PC-3 (cell line): ENCODE measurements around the gene MS4A14. TPM values are rescaled to one million over a fixed set of nuclear protein-coding genes. Genes with fewer than 3 reads are reported as not detected.

ENCODE experiments used
- ATAC-seq: fragments of 200-7000 bp; cut with Tn5 transposase; 2 replicates; pipeline ENCODE4 v1.9.1; 2020; ENCODE audit warnings: mild to moderate bottlenecking, moderate library complexity
- BruUV-seq: library from RNA; stranded (reverse); fragments of 400-500 nt; replicated peaks from 2 replicates; lab custom pipeline; 2021; lab: Mats Ljungman, UMichigan
- CTCF ChIA-PET: fragments of 300-600 bp; sonication (Branson Sonifier 250); formaldehyde crosslinking; loops from one replicate; lab custom pipeline; 2022; ENCODE audit warnings: antibody characterized with exemption; lab: Charles Lee
- POLR2A ChIA-PET: fragments of 300-600 bp; sonication (Branson Sonifier 250); formaldehyde crosslinking; loops from one replicate; lab custom pipeline; 2022; ENCODE audit warnings: antibody characterized with exemption; ENCODE audit not compliant: unreplicated experiment; lab: Charles Lee
- DNase-seq: peaks from one replicate; pipeline ENCODE4 v3.0.0-alpha.2; 2015
- H2AFZ ChIP-seq: fragments of 300-600 bp; sonication (generic); 2 replicates; pipeline ENCODE4 v1.6.0; 2016; ENCODE audit warnings: antibody characterized with exemption, low read length
- H3F3A ChIP-seq: fragments of 300-600 bp; sonication (generic); one replicate; pipeline ENCODE4 v1.6.0; 2017; ENCODE audit warnings: antibody characterized with exemption, low read length, control low read depth, mild to moderate bottlenecking; ENCODE audit not compliant: unreplicated experiment
- H3K27ac ChIP-seq: fragments of 300-600 bp; sonication (generic); 2 replicates; pipeline ENCODE4 v1.5.1; 2016; ENCODE audit warnings: mild to moderate bottlenecking, low read length
- H3K27me3 ChIP-seq: fragments of 300-600 bp; sonication (generic); 2 replicates; pipeline ENCODE4 v1.6.1; 2016; ENCODE audit warnings: low read length, mixed read lengths
- H3K36me3 ChIP-seq: fragments of 300-600 bp; sonication (generic); 2 replicates; pipeline ENCODE4 v1.6.1; 2016; ENCODE audit warnings: low read depth, mixed run types, low read length, mixed read lengths
- H3K4me1 ChIP-seq: fragments of 300-600 bp; sonication (generic); 2 replicates; pipeline ENCODE4 v1.5.1; 2016; ENCODE audit warnings: low read length; ENCODE audit not compliant: insufficient read depth
- H3K4me2 ChIP-seq: fragments of 300-600 bp; sonication (generic); 2 replicates; pipeline ENCODE4 v1.6.0; 2016; ENCODE audit warnings: low read length
- H3K4me3 ChIP-seq: fragments of 300-600 bp; sonication (generic); 2 replicates; pipeline ENCODE4 v1.5.1; 2016; ENCODE audit warnings: mild to moderate bottlenecking, low read length, mixed read lengths
- H3K79me2 ChIP-seq: fragments of 300-600 bp; sonication (generic); 2 replicates; pipeline ENCODE4 v1.6.1; 2017; ENCODE audit warnings: low read length, mixed read lengths
- H3K9ac ChIP-seq: fragments of 300-600 bp; sonication (generic); 2 replicates; pipeline ENCODE4 v1.6.0; 2016; ENCODE audit warnings: mild to moderate bottlenecking, low read length
- H3K9me2 ChIP-seq: fragments of 300-600 bp; sonication (generic); replicated peaks from 2 replicates; pipeline ENCODE4 v1.6.1; 2016; ENCODE audit warnings: mixed run types, low read length, mixed read lengths
- H3K9me3 ChIP-seq: fragments of 300-600 bp; sonication (generic); 2 replicates; pipeline ENCODE4 v1.6.1; 2016; ENCODE audit warnings: low read length, mixed read lengths
- H4K20me1 ChIP-seq: fragments of 300-600 bp; sonication (generic); 2 replicates; pipeline ENCODE4 v1.6.1; 2016; ENCODE audit warnings: low read length, mixed read lengths
- EZH2 ChIP-seq: fragments of 300-600 bp; sonication (generic); IDR thresholded peaks from one replicate; pipeline ENCODE4 v1.6.1; 2017; ENCODE audit warnings: antibody characterized with exemption, mild to moderate bottlenecking, low read length; ENCODE audit not compliant: unreplicated experiment
- EZH2phosphoT487 ChIP-seq: fragments of 300-600 bp; sonication (generic); IDR thresholded peaks from 2 replicates; pipeline ENCODE4 v1.6.1; 2018; ENCODE audit warnings: mild to moderate bottlenecking, antibody characterized with exemption, low read length, borderline replicate concordance
- intact Hi-C: fragments of 100-400 bp; cut with micrococcal nuclease; formaldehyde crosslinking; loops from 2 replicates; pipeline ENCODE4 v1.9.0; 2023
- total RNA-seq: library from RNA; depleted of rRNA; stranded (reverse); fragments of >200 nt; gene quantifications from 2 replicates; pipeline ENCODE4 v1.2.3, GENCODE V29; 2014; rRNA removed
- TF ChIP-seq, protein P1 (sequence below): fragments of 300-600 bp; sonication (generic); conservative IDR thresholded peaks from 2 replicates; pipeline ENCODE4 v1.5.1; 2017; ENCODE audit warnings: antibody characterized with exemption, low read depth, mild to moderate bottlenecking, low read length

Gene MS4A14
- total RNA-seq, 1 experiment from 2014 or later: 0.07 TPM

GRCh38 chr11:60459345-60459744 is 63.1 kb downstream of the MS4A14 start:
- Histone ChIP-seq H3K79me2 (no peaks in the 10 kb centered on the region), H3K27ac (no peak overlapping the region), H3K27me3 (peaks cover 27% of the 10 kb centered on the region), H2AFZ (no peak overlapping the region), H3F3A (no peaks in the 10 kb centered on the region), H3K9me3 (no peaks in the 10 kb centered on the region), H3K9ac (no peak overlapping the region), H3K4me1 (no peaks in the 10 kb centered on the region), H3K4me2 (no peak overlapping the region), H3K4me3 (no peak overlapping the region), H3K36me3 (no peaks in the 10 kb centered on the region), H4K20me1 (no peaks in the 10 kb centered on the region), H3K9me2 (no peaks in the 10 kb centered on the region)
- intact Hi-C loops: no loop called here
- no peak for ATAC-seq
- DNase-seq: no peak
- CTCF ChIA-PET: no interaction called here
- TF ChIP-seq, protein P1, sequence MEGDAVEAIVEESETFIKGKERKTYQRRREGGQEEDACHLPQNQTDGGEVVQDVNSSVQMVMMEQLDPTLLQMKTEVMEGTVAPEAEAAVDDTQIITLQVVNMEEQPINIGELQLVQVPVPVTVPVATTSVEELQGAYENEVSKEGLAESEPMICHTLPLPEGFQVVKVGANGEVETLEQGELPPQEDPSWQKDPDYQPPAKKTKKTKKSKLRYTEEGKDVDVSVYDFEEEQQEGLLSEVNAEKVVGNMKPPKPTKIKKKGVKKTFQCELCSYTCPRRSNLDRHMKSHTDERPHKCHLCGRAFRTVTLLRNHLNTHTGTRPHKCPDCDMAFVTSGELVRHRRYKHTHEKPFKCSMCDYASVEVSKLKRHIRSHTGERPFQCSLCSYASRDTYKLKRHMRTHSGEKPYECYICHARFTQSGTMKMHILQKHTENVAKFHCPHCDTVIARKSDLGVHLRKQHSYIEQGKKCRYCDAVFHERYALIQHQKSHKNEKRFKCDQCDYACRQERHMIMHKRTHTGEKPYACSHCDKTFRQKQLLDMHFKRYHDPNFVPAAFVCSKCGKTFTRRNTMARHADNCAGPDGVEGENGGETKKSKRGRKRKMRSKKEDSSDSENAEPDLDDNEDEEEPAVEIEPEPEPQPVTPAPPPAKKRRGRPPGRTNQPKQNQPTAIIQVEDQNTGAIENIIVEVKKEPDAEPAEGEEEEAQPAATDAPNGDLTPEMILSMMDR: no peak
- TF ChIP-seq EZH2phosphoT487 (no peak), EZH2 (no peak)
- no TSS peak for BruUV-seq
- POLR2A ChIA-PET: no interaction called here

Other genes starting within 250 kb of the MS4A14 start
- gene MS4A6A, start 213.4 kb upstream of the MS4A14 start, total RNA-seq: not detected in 2 replicates
- gene MS4A4E, start 153.3 kb upstream of the MS4A14 start, total RNA-seq: not detected in 2 replicates
- not detected in 2 replicates for gene MS4A4A, start 115.8 kb upstream of the MS4A14 start, total RNA-seq
- gene MS4A6E, start 69.2 kb upstream of the MS4A14 start, total RNA-seq: not detected in 2 replicates
- gene MS4A7, start 17.9 kb upstream of the MS4A14 start, total RNA-seq: 2.1 and 3.6 TPM in 2 replicates
- not detected in 2 replicates for gene MS4A5, start 33.1 kb downstream of the MS4A14 start, total RNA-seq
- not detected in 2 replicates for gene MS4A1, start 59.4 kb downstream of the MS4A14 start, total RNA-seq
- gene MS4A12, start 96.3 kb downstream of the MS4A14 start, total RNA-seq: not detected in 2 replicates
- gene MS4A13, start 118.9 kb downstream of the MS4A14 start, total RNA-seq: not detected in 2 replicates